OCI-LY1 (cell line): ENCODE results near the gene SLC38A4.

ENCODE experiments used
- H2AFZ ChIP-seq: fragments of 200-600 bp; sonication (generic), shearing (Covaris generic); 2 replicates; pipeline ENCODE4 v1.6.0; 2014; ENCODE audit warnings: antibody characterized with exemption, mild to moderate bottlenecking, low read length
- H3F3A ChIP-seq: fragments of 200-600 bp; sonication (generic), shearing (Covaris generic); 2 replicates; pipeline ENCODE4 v1.6.0; 2014; ENCODE audit warnings: mild to moderate bottlenecking, antibody characterized with exemption, low read length, moderate library complexity; ENCODE audit not compliant: insufficient read depth
- H3K27ac ChIP-seq: fragments of 200-600 bp; sonication (generic); 2 replicates; pipeline ENCODE4 v1.5.1; 2014; ENCODE audit warnings: low read length, mixed run types, mild to moderate bottlenecking, low read depth; ENCODE audit not compliant: poor library complexity, severe bottlenecking
- H3K27me3 ChIP-seq: fragments of 200-600 bp; sonication (generic); 2 replicates; pipeline ENCODE4 v1.6.0; 2014; ENCODE audit warnings: antibody characterized with exemption, mild to moderate bottlenecking, low read length, moderate library complexity; ENCODE audit not compliant: insufficient read depth
- H3K36me3 ChIP-seq: fragments of 200-600 bp; sonication (generic); 2 replicates; pipeline ENCODE4 v1.6.1; 2014; ENCODE audit warnings: mild to moderate bottlenecking, antibody characterized with exemption, low read length, moderate library complexity, mixed read lengths; ENCODE audit not compliant: insufficient read depth
- H3K4me1 ChIP-seq: fragments of 200-600 bp; sonication (generic); 2 replicates; pipeline ENCODE4 v1.5.1; 2014; ENCODE audit warnings: mild to moderate bottlenecking, low read length, moderate library complexity; ENCODE audit not compliant: insufficient read depth, severe bottlenecking
- H3K4me2 ChIP-seq: fragments of 200-600 bp; sonication (generic), shearing (Covaris generic); 2 replicates; pipeline ENCODE4 v1.6.1; 2014; ENCODE audit warnings: low read length
- H3K4me3 ChIP-seq: fragments of 200-600 bp; sonication (generic); 2 replicates; pipeline ENCODE4 v1.5.1; 2014; ENCODE audit warnings: low read length, low read depth, mild to moderate bottlenecking, mixed read lengths; ENCODE audit not compliant: poor library complexity, severe bottlenecking
- H3K79me2 ChIP-seq: fragments of 200-600 bp; shearing (Covaris generic); 2 replicates; pipeline ENCODE4 v1.6.1; 2016; ENCODE audit warnings: mixed run types, low read length, mixed read lengths; ENCODE audit not compliant: insufficient read depth
- H3K9ac ChIP-seq: fragments of 200-600 bp; sonication (generic), shearing (Covaris generic); 2 replicates; pipeline ENCODE4 v1.6.1; 2014; ENCODE audit warnings: mild to moderate bottlenecking, low read length, mixed read lengths
- H3K9me2 ChIP-seq: fragments of 200-600 bp; sonication (generic), shearing (Covaris generic); 2 replicates; pipeline ENCODE4 v1.6.1; 2014; ENCODE audit warnings: low read depth, mild to moderate bottlenecking, low read length, mixed read lengths
- H3K9me3 ChIP-seq: fragments of 200-600 bp; shearing (Covaris generic); 2 replicates; pipeline ENCODE4 v1.6.1; 2014; ENCODE audit warnings: low read length, mixed read lengths
- H4K20me1 ChIP-seq: fragments of 200-600 bp; sonication (generic), shearing (Covaris generic); 2 replicates; pipeline ENCODE4 v1.6.0; 2016; ENCODE audit warnings: mild to moderate bottlenecking, low read length; ENCODE audit not compliant: insufficient read depth
- EZH2 ChIP-seq: fragments of 200-600 bp; sonication (generic), shearing (Covaris generic); IDR thresholded peaks from 2 replicates; pipeline ENCODE4 v1.8.0; 2017; ENCODE audit warnings: borderline replicate concordance, mixed run types, mild to moderate bottlenecking, antibody characterized with exemption, low read length, moderate library complexity, mixed read lengths
- TF ChIP-seq, protein P1 (sequence below): fragments of 200-600 bp; sonication (generic), shearing (Covaris generic); IDR thresholded peaks from 2 replicates; pipeline ENCODE4 v1.5.1; 2017; ENCODE audit warnings: mild to moderate bottlenecking, antibody characterized with exemption, low read length, moderate library complexity, mixed read lengths

The SLC38A4 gene

DNA sequence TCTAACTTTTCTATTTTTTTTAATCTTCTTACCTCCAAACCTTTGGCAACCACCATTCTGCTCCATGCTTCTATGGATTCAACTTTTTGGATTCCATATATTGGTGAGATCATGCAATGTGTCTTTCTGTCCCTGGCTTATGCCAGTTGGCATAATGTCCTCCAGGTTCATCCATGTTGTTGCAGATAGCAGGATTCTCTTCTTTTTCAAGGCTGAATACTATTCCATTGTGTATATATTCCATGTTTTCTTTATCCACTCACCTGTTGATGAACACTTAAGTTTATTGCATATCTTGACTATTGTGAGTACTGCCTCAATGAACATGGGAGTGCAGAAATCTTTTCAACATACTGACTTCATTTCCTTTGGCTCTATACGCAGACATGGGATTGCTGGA lies 21.2 kb upstream of the SLC38A4 start:
- H3K9me3 ChIP-seq, result no peaks in the 10 kb centered on the region
- no peaks in the 10 kb centered on the region for H3K27me3 ChIP-seq
- no peaks in the 10 kb centered on the region for H3K9me2 ChIP-seq
- no peak overlapping the region for H3K27ac ChIP-seq
- no peaks in the 10 kb centered on the region for H4K20me1 ChIP-seq
- H3K4me1 ChIP-seq, result no peaks in the 10 kb centered on the region
- H3K9ac ChIP-seq, result no peak overlapping the region
- no peak overlapping the region for H3K4me2 ChIP-seq
- H3K4me3 ChIP-seq, result no peak overlapping the region
- no peak for TF ChIP-seq EZH2
- TF ChIP-seq, protein P1, sequence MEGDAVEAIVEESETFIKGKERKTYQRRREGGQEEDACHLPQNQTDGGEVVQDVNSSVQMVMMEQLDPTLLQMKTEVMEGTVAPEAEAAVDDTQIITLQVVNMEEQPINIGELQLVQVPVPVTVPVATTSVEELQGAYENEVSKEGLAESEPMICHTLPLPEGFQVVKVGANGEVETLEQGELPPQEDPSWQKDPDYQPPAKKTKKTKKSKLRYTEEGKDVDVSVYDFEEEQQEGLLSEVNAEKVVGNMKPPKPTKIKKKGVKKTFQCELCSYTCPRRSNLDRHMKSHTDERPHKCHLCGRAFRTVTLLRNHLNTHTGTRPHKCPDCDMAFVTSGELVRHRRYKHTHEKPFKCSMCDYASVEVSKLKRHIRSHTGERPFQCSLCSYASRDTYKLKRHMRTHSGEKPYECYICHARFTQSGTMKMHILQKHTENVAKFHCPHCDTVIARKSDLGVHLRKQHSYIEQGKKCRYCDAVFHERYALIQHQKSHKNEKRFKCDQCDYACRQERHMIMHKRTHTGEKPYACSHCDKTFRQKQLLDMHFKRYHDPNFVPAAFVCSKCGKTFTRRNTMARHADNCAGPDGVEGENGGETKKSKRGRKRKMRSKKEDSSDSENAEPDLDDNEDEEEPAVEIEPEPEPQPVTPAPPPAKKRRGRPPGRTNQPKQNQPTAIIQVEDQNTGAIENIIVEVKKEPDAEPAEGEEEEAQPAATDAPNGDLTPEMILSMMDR, result no peak
- H3K79me2 ChIP-seq, result no peaks in the 10 kb centered on the region
- no peaks in the 10 kb centered on the region for H3F3A ChIP-seq
- H2AFZ ChIP-seq, result no peak overlapping the region
- no peaks in the 10 kb centered on the region for H3K36me3 ChIP-seq

DNA sequence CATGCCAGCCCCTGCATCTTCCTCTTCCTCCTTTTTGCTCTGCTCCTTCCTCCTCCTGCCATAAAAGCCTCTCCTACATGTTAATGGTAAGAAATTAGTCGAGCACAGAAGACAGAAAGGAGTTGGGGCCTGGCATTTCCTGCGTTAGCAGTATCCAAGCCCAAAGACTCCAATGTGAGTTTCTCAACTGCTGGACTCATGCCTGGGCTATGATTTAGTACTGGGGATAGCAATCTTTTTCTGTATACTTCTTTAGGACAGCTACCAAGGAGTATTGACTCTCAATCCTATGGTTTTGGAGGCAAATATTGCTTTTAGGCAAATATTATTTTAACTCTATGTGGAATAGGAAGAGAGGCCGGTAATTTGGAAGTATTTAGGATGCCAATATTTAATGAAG lies 18.0 kb upstream of the SLC38A4 start:
- Histone ChIP-seq H3K4me1 (no peaks in the 10 kb centered on the region), H3K79me2 (no peaks in the 10 kb centered on the region), H2AFZ (no peak overlapping the region), H3K9me3 (no peaks in the 10 kb centered on the region), H3K27me3 (no peaks in the 10 kb centered on the region), H3K9me2 (no peaks in the 10 kb centered on the region), H3K9ac (no peak overlapping the region), H3K4me2 (no peak overlapping the region), H3K36me3 (no peaks in the 10 kb centered on the region), H3K27ac (no peak overlapping the region), H3K4me3 (no peak overlapping the region), H3F3A (no peaks in the 10 kb centered on the region), H4K20me1 (no peaks in the 10 kb centered on the region)
- TF ChIP-seq EZH2, result no peak
- TF ChIP-seq, protein P1, result no peak

DNA sequence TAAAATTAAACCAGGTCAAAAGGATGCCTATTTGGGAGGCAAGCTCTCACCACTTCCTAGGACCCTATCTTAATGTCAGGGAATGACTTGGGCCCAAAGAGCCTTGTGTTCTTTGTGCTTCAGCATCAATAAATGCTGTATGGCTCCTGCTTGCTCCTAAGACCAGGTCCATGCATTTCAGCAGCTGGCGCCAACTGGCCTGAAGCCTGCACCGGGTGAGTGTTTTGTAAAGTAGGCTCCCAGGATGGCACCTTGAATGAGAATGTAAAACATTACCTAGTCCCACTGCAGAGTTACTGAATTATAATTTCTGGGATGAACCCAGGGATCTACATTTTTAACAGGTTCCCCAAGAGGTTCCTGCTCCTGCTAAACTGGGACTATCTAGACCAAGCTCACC lies 16.1 kb upstream of the SLC38A4 start:
- H3K4me2 ChIP-seq, result no peak overlapping the region
- no peaks in the 10 kb centered on the region for H3K79me2 ChIP-seq
- H4K20me1 ChIP-seq, result no peaks in the 10 kb centered on the region
- no peaks in the 10 kb centered on the region for H3K9me2 ChIP-seq
- no peaks in the 10 kb centered on the region for H3K27me3 ChIP-seq
- H3K36me3 ChIP-seq, result no peaks in the 10 kb centered on the region
- H3K4me1 ChIP-seq, result no peaks in the 10 kb centered on the region
- H3F3A ChIP-seq, result no peaks in the 10 kb centered on the region
- no peak overlapping the region for H2AFZ ChIP-seq
- H3K9ac ChIP-seq, result no peak overlapping the region
- TF ChIP-seq, protein P1, result no peak
- TF ChIP-seq EZH2, result no peak
- H3K4me3 ChIP-seq, result no peak overlapping the region
- no peak overlapping the region for H3K27ac ChIP-seq
- no peaks in the 10 kb centered on the region for H3K9me3 ChIP-seq
